ENCODE data around the gene INPP5A.

GRCh38 chr10:132742837-132743194 lies 205.2 kb downstream of the INPP5A start:
- TF ChIP-seq CTCF (IDR thresholded peaks at IDR 0.05) = no peak
- no peak for TF ChIP-seq POLR2A (IDR thresholded peaks at IDR 0.05)
- TF ChIP-seq POLR2AphosphoS5 (IDR thresholded peaks at IDR 0.05) = no peak
